HG03432 (cell line): Measurements from ENCODE around the gene SPINT2.
"Not testable (repeated sequence)": the region's sequence is repeated elsewhere in the genome, so short reads cannot be mapped to it uniquely, and the experiment has no call there.

Experiments
- ATAC-seq: cut with Tn5 transposase; IDR thresholded peaks from one replicate; pipeline ENCODE4 v1.9.1; 2021; ENCODE audit warnings: mild to moderate bottlenecking, moderate library complexity; ENCODE audit not compliant: unreplicated experiment

SPINT2 gene

DNA sequence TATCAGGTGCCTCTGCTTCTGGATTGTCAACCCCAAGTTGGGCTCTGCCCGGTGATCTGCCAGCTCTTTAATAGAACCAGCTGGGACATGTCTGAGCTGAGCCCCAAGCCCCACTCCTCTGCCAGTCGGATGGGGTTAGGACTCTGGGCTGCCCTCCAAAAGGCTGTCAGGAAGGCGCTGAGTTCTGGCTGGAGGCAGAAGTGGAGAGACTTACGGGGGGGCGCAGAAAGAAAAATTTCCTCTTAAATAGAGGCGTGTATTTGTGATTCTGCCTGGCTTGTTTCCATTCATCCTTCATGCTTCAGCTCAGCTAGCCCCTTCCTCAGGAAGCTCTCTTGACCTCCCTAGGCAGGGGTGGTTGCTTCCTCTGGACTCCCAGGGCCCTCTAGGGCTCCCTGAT is 54.3 kb downstream of the SPINT2 start:
- no peak for ATAC-seq

DNA sequence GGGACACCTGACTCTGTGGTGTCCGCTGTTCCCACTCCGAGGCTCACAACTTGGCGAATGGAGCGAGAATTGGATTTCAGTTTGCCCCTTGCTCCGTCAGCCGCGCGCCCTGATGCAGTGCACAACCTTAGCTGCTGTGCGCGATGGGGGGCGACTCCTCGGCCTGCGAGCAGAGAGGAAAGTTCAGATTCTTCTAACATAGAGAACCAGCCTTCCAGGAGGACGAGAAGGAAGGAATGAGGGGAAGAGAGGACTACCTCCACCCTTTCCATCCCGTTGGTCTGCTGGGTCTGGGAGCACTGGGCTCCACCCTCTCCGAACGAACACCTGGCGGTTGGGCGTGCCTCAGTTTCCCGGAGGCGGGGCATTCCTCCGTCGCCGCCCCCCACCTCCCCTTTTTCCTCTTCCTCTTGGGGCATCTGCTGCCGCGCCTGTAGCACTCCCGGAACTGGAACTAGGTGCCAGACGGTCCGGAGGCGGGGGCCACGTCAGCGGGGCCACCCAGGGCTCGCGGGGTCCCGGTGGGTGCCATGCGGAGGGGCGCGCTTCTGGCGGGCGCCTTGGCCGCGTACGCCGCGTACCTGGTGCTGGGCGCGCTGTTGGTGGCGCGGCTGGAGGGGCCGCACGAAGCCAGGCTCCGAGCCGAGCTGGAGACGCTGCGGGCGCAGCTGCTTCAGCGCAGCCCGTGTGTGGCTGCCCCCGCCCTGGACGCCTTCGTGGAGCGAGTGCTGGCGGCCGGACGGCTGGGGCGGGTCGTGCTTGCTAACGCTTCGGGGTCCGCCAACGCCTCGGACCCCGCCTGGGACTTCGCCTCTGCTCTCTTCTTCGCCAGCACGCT is 55.3 kb downstream of the SPINT2 start, which contains the start of gene KCNK6:
TSS of gene KCNK6 (plus strand) at position 425 of the 838 bp plus-strand sequence. CDS start at position 531, 106 bp downstream.
- no peak for ATAC-seq

DNA sequence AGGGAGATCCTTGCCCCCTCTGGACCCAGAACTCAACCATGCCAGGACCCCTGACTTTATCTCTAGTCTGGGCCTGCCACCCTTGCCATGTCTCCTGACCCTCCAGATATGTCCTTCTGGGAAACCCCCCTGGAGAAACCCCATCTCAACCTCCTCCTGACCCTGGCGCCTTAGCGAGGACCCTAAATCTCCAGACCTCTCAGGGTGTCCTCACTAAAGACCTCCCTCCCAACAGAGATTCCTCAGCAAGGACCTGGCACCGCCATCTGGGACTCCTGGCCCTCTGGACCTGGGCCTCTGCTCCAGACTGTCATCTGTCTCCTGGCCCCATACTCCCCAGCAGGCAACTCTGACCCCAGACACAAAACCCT is 56.6 kb downstream of the SPINT2 start:
- ATAC-seq, result no peak

DNA sequence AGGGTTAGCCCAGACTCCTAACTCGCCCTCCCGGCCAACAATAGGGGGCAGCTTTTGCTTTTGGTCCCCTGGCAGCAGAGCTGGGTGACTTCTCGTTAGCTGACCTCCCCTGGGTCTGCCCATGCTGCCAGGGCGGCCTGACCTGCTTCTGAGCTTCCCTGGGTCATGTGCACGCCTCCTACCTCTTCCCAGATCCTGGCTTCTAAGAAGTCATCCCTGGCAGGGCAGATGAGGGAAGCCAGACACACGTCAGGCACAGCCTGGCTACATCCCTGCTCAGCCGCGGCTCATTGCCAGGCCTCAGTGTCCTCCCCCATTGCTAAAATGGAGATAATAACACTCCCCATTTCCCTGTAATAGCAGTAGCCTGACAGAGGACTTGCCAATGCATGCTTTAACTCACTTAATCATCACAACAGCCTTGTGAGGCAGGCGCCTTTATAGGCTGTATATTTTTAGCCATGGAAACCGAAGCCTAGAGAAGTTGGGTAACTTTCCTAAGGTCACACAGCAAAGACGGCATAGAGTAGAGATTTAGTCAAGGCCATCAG is 57.3 kb downstream of the SPINT2 start:
- ATAC-seq, result no peak

DNA sequence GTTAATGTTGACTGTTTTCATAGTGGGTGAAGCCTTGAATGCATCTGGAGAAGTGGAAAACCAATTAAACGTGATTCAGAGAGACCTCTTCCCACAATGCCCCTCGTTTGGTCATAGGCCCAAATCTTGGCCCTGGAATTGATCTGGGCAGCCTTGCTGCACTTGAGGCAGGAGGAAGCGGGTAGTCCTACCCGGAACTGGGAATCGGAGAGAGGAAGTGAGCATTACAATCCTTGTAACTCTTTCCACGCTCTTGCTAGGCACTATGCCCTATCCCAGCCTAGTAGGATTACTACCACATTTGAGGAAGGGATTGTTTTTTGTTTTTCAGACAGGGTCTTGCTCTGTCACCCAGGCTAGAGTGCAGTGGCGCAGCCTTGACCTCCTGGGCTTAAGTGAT is 58.9 kb downstream of the SPINT2 start:
- ATAC-seq, result no peak

DNA sequence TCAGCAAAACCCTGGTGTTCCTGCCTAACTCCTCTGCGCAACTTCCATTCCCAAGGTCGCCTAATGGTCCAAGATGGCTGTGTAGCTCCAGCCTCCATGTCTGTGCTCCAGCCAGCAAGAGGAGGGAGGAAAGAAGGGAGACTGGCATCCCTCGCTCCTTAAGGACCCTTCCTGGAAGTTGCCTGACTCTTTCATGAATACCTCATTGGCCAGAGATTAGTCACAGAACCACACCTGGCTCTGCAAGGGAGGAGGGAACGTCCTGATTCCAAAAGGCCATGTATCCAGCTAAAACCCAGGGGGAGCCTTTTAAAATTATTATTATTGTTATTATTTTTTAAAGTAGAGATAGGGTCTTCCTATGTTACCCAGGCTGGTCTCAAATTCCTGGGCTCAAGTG is 60.1 kb downstream of the SPINT2 start:
- no peak for ATAC-seq

DNA sequence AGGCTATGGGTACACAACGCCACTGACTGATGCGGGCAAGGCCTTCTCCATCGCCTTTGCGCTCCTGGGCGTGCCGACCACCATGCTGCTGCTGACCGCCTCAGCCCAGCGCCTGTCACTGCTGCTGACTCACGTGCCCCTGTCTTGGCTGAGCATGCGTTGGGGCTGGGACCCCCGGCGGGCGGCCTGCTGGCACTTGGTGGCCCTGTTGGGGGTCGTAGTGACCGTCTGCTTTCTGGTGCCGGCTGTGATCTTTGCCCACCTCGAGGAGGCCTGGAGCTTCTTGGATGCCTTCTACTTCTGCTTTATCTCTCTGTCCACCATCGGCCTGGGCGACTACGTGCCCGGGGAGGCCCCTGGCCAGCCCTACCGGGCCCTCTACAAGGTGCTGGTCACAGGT is 62.2 kb downstream of the SPINT2 start:
- no peak for ATAC-seq

DNA sequence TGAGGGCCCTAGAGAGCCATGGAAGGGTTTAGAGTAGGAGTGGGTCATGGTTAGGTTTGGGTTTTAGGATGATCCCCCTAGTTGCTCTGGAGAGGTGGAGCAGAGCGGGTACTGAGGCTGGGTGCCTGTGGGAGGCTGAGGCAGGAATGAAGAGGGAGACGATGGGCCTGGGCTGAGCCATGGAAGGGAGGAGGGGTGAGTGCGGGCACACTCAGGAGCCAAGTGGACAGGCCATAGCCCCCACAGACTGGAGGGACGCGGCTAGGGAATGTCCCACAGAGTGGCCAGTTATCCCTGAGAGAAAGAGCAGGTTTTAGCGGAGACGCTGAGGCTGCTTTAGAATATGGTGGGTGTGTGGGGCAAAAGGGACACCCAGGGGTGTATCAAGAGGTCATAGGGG is 65.3 kb downstream of the SPINT2 start:
- ATAC-seq, result no peak

DNA sequence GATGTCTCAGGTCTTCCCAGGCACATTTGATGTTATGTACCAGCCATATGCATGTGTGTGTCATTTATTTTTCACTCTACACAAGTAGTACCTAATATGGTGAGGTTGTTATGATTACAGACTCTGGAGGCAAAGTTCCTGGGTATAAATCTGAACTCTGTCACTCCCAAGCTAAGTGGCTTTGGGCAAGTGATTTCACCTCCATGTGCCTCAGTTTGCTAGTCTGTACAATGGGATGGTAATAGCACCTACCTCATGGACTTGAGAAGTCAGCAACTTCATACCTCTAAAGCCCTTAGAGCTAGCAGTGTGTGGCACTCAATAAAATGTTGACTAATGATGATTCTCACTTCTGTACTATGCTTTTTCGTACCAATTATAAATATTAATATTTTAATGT is 67.4 kb downstream of the SPINT2 start:
- ATAC-seq, result no peak

DNA sequence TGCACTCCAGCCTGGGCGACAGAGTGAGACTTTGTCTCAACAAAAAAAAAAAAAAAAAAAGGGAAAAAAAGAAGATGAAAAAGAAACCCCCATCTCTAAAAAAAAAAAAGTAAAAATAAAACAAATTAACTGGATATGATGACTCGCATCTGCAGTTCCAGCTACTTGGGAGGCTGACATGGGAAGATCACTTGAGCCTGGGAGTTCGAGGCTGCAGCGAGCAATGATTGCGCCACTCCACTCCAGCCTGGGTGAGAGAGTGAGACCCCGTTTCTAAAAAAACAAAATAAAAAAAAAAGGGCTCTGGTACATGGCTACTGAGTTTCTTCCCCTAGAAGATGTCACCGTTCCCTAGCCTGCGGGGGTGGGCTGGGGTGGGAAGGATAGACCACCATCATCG is 68.9 kb downstream of the SPINT2 start:
- no peak for ATAC-seq

DNA sequence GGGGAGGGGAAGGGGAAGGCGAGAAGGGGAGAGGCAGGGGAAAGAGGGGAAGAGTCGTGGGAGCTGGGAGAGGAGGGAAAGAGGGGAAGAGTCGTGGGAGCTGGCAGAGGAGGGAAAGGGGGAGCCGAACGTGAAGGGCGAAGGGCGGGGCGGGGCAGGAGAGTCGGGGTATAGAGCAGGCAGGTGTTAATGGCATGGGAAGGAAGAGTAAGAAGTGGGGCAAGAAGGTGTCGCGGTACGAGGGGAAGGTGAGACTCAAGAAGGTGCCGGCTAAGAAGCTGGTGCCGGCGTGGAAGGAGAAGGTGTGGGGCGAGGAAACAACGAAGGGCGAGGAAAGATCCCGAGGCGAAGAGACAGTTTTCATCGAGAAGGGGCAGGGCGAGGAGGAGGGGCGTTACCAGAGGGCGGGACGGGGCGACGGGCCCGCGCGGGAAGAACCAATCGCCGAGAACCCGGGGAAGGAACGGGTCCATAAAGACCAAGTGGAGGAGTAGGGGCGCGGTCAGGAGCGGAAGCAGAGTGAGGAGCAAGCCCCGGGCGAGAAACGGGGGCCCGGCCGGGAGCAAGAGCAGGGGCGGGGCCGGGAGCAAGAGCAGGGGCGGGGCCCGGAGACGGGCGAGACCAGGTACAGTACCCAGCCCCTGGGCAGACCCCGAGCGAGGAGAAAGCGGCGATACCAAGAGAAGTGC is 71.7 kb downstream of the SPINT2 start:
- peak; percentile 69 for ATAC-seq

DNA sequence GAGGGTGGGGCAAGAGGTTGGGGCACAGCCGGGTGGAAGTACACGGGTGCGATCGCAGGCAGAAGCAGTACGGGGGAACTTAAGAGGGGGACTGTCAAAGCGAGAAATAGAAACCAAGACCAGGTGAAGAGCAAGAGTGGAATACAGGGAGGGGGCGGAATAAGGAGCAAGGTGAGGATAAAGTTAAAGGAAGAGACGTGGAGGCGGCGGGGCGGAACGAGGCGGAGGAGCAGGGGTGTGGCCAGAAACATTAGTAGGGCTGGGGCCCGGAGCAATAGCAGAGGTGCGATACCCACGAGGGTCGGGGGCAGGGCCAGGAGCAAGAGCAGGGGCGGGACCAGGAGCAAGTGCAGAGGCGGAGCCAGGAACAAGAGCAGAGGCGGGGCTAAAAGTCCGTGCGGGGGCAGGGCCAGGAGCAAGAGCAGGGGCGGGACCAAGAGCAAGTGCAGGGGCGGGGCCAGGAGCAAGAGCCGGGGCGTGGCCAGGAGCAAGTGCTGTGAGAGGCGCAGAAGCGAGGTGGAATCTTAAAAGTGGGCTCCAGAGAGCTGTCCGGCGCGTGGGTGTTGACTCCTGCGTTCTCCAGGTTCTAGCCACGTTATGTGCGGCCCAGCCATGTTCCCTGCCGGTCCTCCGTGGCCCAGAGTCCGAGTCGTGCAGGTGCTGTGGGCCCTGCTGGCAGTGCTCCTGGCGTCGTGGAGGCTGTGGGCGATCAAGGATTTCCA is 72.4 kb downstream of the SPINT2 start:
- ATAC-seq, result peak; percentile 52

DNA sequence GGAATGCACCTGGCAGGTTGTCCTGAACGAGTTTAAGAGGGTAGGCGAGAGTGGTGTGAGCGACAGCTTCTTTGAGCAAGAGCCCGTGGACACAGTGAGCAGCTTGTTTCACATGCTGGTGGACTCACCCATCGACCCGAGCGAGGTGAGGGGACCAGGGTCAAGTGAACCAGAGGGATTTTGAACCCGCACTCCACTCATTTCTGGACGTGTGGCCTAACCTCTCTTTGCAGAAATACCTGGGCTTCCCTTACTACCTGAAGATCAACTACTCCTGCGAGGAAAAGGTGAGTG is 72.9 kb downstream of the SPINT2 start:
- ATAC-seq, result no peak

DNA sequence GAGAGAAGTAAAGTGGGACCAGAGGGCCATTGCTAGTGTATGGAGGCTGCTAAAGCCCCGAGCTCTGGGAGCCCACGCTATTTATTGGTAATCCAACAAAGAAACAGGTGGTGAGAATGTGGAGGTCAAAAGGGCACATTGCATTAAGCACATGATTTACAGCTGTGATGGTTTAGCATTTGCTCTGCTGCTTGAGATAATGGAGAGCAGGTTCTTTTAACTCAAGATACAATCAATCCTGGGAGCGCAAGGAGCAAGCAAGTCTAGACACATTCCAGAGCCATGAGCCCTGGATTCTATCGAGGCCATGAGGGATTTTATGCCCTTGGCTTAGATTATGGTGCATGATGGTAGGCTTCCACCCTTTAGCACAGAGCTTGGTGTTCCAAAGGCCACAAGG is 74.6 kb downstream of the SPINT2 start:
- ATAC-seq, result not testable (repeated sequence)

DNA sequence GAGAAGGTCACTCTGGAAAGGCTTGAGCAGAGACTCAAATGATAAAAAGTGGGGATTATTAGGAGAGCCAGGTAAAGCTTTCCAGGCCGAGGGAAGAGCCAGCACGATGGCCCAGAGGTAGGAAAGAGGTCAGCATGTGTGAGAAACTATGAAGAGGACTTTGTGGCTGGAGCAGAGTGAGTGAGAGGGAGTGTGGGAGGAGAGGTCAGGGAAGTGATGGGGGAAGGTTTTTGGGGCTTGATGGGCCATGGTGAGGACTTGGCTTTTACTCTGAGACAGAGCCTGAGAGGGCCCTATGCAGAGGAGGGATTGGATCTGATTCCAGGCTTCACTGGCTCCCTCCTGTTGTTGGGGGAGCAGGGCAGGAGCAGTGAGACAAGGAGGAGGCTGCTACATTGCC is 76.6 kb downstream of the SPINT2 start:
- ATAC-seq, result no peak
